Memory B cell (primary cell): ENCODE results near the gene ARHGEF7.

Experiments
- ATAC-seq: fragments of 150-1000 bp; cut with Tn5 transposase; 2 replicates; pipeline ENCODE4 v1.10.0; 2021; ENCODE audit warnings: low read depth, mild to moderate bottlenecking, moderate library complexity
- DNase-seq, 2 donors: peaks; one replicate each; pipeline ENCODE4 v3.0.0; 2022; ENCODE audit warnings: low spot score in 2 of 2
- H3K27ac Mint-ChIP-seq: one replicate; pipeline ENCODE4 v1.8.0; 2022; ENCODE audit warnings: mild to moderate bottlenecking, moderate library complexity, mixed read lengths
- H3K27me3 Mint-ChIP-seq: one replicate; pipeline ENCODE4 v1.8.0; 2022; ENCODE audit warnings: mixed read lengths
- H3K36me3 Mint-ChIP-seq: one replicate; pipeline ENCODE4 v1.8.0; 2022; ENCODE audit warnings: mild to moderate bottlenecking, mixed read lengths
- H3K4me1 Mint-ChIP-seq: one replicate; pipeline ENCODE4 v1.8.0; 2022; ENCODE audit warnings: mixed read lengths
- H3K4me3 Mint-ChIP-seq: one replicate; pipeline ENCODE4 v1.8.0; 2022; ENCODE audit warnings: mild to moderate bottlenecking, moderate library complexity, mixed read lengths
- H3K9me3 Mint-ChIP-seq: one replicate; pipeline ENCODE4 v1.8.0; 2022; ENCODE audit warnings: mixed read lengths

Gene ARHGEF7

DNA sequence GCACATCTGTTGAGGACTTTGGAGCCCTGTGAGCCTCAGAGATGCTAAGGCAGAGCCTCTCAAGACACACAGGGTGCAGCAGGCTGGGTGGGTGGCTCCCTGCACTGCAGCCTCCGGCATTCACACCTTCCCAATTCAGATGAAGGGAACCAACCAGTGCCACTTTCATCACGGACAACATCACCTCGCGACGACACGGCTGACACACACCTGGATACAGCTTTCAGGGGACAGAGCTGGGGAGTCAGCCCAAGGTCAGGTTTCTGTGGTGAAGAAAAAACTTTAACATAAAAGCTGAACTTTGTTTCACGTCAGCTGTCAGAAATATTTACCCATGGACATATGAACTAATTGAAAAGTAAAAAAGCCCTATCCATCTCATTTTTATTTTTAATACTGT lies 24.9 kb upstream of the ARHGEF7 start:
- no peak overlapping the region for H3K27ac Mint-ChIP-seq
- no peak for DNase-seq
- H3K4me3 Mint-ChIP-seq = no peak overlapping the region
- ATAC-seq = no peak
- no peaks in the 10 kb centered on the region for H3K9me3 Mint-ChIP-seq
- peaks cover 10% of the 10 kb centered on the region for H3K27me3 Mint-ChIP-seq
- H3K4me1 Mint-ChIP-seq = no peaks in the 10 kb centered on the region
- H3K36me3 Mint-ChIP-seq = no peaks in the 10 kb centered on the region

DNA sequence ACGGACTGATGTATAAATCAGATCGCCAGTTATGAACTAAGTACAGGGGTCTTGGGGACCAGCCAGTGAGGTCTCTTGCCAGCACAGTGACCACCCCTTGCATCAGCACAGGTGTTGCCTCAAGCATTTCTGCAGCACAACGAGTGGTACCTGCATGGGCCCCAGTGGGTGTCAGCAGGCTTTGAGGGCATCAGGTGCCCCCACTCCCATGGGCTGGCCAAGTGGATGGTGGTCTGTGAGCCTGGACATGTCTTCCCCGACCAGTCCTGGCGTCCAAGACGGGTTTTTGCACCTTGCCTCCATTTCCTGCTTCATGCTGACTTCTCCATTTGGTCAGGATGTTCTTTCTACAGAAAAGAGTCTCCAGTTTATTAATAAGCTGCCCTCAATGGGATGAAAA lies 22.4 kb upstream of the ARHGEF7 start:
- Mint-ChIP-seq H3K4me1 (no peaks in the 10 kb centered on the region), H3K4me3 (no peak overlapping the region), H3K27me3 (peaks cover 15% of the 10 kb centered on the region), H3K9me3 (no peaks in the 10 kb centered on the region), H3K36me3 (no peaks in the 10 kb centered on the region), H3K27ac (no peak overlapping the region)
- DNase-seq = no peak
- no peak for ATAC-seq

DNA sequence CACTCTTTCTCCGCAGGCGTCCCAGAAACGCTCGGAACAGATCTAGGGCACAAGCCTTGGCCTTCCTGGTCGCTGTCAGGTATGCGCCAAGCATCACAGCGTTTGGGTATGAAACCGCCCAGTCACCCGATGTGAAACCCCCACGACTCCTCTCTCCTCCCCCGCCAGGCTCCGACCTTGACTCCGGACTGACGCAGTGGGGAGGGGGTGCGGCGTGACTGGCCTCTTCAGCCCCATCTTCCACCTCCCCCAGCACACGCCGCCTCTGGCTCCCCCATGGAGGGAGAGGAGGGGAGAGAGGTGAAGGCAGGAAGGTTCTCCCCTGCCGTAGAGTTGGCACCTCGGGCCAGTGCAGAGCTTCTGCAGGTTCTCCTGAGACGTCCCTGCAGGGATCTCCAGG lies 22.0 kb upstream of the ARHGEF7 start:
- Mint-ChIP-seq H3K27me3 (peaks cover 17% of the 10 kb centered on the region), H3K27ac (no peak overlapping the region), H3K4me1 (no peaks in the 10 kb centered on the region), H3K4me3 (no peak overlapping the region), H3K36me3 (no peaks in the 10 kb centered on the region), H3K9me3 (no peaks in the 10 kb centered on the region)
- ATAC-seq (no peak), DNase-seq (no peak)

DNA sequence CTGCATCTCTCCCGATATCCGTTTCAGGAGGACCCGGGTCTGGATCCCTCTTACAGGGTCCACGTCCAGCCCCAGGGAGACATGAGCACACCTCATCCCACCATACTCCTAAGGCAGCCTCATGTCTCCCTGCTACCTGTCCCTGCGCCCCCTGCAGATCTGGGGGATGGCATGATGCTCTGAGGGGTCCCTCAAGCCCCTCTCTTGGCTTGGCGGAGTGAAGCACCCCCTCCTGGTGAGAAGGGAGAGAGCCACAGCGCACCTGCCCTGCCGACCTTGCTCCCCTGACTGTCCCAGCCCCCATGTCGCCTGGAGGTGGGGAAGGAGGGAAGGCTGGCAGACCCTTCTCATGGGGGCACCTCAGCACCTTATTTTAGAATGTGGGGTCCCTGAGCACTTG lies 21.5 kb upstream of the ARHGEF7 start:
- H3K4me3 Mint-ChIP-seq = no peak overlapping the region
- ATAC-seq = no peak
- peaks cover 17% of the 10 kb centered on the region for H3K27me3 Mint-ChIP-seq

DNA sequence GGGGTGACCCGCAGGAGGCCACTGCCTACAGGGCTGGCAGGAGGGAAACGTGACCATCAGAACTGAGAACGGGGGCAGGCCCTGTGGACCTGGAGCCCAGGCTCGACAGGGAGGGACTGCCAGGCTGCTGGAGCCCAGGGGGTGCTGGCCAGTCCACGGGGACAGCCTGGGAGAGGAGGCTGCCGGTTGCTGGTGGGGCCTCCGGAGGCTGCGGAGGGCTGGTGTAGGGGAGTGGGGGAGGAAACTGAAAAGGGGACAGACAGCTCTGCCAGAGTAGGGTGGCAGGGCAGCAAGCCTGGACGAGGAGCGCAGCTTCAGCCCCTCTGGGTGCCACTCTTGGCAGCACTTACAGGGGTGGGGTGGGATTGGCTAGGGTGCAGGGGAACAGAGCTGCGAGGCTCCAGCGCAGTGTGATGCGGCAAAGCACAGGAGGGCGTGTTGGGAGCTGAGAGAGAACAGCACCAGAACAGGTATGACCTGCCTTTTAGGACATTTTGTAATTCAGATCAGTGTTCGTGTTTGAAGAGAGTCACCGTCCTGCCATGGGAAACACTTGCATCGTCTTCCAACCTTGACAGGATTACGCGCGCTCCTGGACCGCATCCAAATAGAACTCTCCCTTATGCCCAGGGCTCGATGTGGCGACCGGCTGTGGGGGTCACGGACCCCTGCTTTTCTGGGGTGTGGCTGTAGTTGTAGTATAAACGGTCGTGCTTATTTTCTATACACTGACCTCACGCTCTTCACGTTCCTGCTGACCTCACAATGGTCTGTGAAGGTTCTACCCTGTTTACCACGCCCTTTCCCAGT lies 19.9 kb upstream of the ARHGEF7 start:
- no peaks in the 10 kb centered on the region for H3K9me3 Mint-ChIP-seq
- ATAC-seq (no peak), DNase-seq (no peak)
- no peaks in the 10 kb centered on the region for H3K4me1 Mint-ChIP-seq
- H3K27me3 Mint-ChIP-seq = peaks cover 27% of the 10 kb centered on the region
- no peak overlapping the region for H3K27ac Mint-ChIP-seq
- no peaks in the 10 kb centered on the region for H3K36me3 Mint-ChIP-seq
- no peak overlapping the region for H3K4me3 Mint-ChIP-seq

More for the DNA sequence above, 21.5 kb upstream of the ARHGEF7 start:
- no peak overlapping the region for H3K27ac Mint-ChIP-seq
- no peaks in the 10 kb centered on the region for H3K36me3 Mint-ChIP-seq
- no peaks in the 10 kb centered on the region for H3K9me3 Mint-ChIP-seq
- no peaks in the 10 kb centered on the region for H3K4me1 Mint-ChIP-seq
- DNase-seq = no peak

DNA sequence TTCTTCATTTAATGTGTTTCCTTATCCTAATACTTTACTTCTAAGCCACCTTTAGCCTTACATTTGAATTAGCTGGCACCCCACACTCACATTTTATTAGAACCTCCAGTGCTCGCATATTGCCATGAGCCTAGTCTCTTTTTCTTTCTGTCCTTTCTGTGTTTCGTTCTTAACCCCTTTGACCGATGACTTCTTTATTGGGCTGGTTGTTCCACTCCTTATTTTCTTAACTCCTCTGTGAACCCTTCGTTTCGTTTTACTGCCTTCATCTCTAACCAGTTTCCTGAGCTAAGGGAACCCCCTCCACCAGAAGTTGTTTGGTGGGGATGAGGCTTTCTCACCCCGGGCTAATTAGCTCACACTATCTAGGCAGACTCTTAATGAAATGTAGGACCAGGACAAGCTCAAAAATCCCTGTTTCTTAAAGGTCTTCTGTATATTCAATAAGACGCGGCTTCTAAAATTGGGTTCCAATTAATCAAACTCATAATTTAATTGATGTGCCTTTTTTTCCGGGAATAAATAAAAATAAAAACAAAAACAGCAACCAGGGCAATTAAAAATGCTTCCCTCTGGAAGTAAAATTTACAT lies 19.1 kb upstream of the ARHGEF7 start:
- H3K36me3 Mint-ChIP-seq = no peaks in the 10 kb centered on the region
- H3K4me3 Mint-ChIP-seq = no peak overlapping the region
- H3K27me3 Mint-ChIP-seq = peaks cover 27% of the 10 kb centered on the region
- H3K27ac Mint-ChIP-seq = no peak overlapping the region
- no peaks in the 10 kb centered on the region for H3K4me1 Mint-ChIP-seq
- no peaks in the 10 kb centered on the region for H3K9me3 Mint-ChIP-seq
- DNase-seq = no peak
- ATAC-seq = no peak

DNA sequence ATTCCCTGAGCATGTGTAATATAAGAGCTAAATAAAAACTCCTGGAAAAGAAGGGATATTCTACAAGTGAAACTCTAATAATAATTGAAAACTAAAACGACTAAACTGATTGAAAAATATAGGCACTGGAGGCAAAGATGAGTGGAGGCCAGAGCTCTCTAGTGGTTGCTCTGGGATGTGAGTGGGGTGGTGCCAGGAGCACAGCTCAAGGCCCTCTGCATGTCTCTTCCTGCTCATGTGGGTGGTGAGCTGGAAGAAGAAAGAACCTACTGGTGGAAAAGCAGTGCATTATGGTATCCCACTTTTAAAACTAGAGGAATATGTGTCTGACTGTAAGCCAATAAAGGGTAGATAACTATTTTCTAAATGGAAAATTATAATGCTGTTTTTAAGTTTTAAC lies 15.8 kb upstream of the ARHGEF7 start:
- Mint-ChIP-seq H3K9me3 (peaks cover 13% of the 10 kb centered on the region), H3K4me3 (no peak overlapping the region), H3K27me3 (peaks cover 40% of the 10 kb centered on the region), H3K27ac (no peak overlapping the region), H3K36me3 (peaks cover 9% of the 10 kb centered on the region), H3K4me1 (no peaks in the 10 kb centered on the region)
- ATAC-seq = no peak
- DNase-seq = no peak

DNA sequence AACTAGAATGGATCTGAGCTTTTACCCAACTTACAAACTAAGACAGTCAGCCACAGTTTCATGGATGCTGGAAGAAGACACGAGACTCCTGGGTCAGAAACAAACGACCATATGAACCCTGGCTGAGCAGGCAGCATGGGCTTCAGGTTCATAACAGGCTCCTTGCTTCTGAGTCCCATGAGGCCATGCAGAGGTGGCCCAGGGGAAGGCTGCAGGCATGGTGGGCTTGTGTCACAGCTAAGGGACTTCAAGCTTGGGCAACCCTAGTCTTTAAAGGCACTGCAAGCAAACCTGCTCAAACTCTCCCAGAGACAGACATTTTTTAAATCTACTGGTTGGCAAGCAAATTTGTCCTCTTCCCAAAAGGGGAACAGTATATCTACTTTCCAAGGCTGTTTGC lies 5.1 kb upstream of the ARHGEF7 start:
- DNase-seq (no peak), ATAC-seq (no peak)
- H3K4me1 Mint-ChIP-seq = peaks cover 7% of the 10 kb centered on the region
- H3K27ac Mint-ChIP-seq = no peak overlapping the region
- no peak overlapping the region for H3K4me3 Mint-ChIP-seq
- peaks cover 5% of the 10 kb centered on the region for H3K9me3 Mint-ChIP-seq
- peaks cover 3% of the 10 kb centered on the region for H3K36me3 Mint-ChIP-seq
- peaks cover 31% of the 10 kb centered on the region for H3K27me3 Mint-ChIP-seq

DNA sequence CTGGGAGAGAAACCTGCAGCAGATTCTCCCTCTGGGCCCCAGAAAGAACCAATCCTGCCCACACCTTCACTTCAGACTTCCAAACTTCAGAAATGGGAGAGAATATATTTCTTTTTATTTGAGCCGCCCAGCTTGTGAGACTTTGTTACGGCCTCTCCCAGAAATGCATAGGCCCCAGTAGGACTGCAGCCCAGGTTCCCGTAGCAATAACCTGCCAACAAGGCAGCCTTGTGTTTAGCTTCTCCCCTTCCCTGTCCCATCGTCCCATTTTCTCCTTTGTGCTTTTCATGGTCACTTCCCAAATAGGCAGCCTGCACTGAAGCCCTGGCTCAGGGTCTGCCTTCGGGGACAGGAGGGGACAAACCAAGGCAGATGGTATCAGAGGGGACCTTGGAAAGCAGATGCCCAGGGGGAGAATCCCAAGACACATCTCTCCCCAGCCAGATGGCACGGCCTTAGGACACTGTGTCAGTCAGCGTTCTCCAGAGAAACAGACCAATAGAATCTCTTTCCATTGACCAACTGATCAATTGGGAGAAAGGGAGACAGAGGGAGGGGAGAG lies 3.7 kb upstream of the ARHGEF7 start:
- no peak overlapping the region for H3K27ac Mint-ChIP-seq
- peaks cover 11% of the 10 kb centered on the region for H3K4me1 Mint-ChIP-seq
- no peak overlapping the region for H3K4me3 Mint-ChIP-seq
- peaks cover 5% of the 10 kb centered on the region for H3K9me3 Mint-ChIP-seq
- H3K27me3 Mint-ChIP-seq = peaks cover 23% of the 10 kb centered on the region
- DNase-seq = no peak
- ATAC-seq = no peak
- H3K36me3 Mint-ChIP-seq = no peaks in the 10 kb centered on the region

DNA sequence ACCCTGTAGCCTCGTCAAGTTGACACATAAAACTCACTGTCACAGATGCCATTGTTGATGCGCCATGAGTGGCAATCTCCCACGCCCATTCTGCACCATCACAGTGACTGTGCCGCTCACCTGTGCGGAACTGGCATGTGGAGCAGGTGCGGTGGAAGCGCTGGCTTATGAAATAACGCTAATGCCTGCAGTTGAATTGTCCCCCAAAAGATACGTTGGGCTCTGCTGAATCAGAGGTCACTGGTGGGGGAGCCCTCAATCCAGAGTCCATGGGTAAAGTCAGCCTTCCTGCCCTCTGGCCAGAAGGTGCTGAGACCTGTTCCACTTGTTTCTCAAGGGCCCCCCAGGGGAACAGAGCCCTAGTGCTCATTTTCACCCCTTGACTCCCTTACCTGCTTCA lies 2.9 kb upstream of the ARHGEF7 start:
- Mint-ChIP-seq H3K27ac (no peak overlapping the region), H3K36me3 (no peaks in the 10 kb centered on the region)
- DNase-seq = no peak

DNA sequence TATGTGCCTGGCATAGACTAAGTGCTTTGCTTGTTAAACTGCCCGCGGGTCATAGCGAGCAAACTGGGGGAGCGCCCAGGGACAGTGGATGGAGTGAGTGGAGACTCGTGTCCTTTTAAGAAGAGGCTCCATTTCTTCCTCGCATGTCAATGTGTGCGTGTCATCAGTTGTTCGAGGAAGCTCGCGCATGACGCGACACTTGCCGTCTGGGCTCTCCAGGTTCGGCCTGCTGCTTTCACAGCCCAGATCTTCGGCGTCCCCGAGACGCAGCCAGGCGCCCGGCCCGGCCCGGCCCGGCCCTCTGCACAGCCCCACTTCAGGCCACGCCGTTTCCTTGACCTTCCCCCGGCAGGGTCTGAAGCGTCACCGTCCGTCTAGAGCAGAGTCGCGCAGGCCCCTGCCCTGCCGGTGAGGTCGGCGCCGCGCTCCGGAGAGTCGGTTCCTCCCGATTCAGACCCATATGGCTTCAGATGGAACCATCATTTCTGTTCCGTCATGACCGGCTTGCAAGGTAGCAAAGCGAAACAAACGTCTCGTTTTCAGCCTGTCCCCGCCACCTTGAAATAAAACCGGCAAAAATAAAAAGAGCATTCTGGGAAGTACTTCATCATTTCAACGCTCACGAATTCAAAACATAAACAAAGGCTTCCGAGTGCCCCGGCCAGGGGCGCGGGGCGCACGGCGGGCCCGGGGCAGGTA lies 599 bp upstream of the ARHGEF7 start:
- no peak overlapping the region for H3K27ac Mint-ChIP-seq
- H3K4me1 Mint-ChIP-seq = peaks cover 11% of the 10 kb centered on the region
- peaks cover 23% of the 10 kb centered on the region for H3K27me3 Mint-ChIP-seq
- ATAC-seq (peak; percentile 63), DNase-seq (peak; percentile 13 to 46)
- no peaks in the 10 kb centered on the region for H3K9me3 Mint-ChIP-seq
- H3K4me3 Mint-ChIP-seq = peak overlapping the region; percentile 87
- H3K36me3 Mint-ChIP-seq = no peaks in the 10 kb centered on the region

More for the DNA sequence above, 2.9 kb upstream of the ARHGEF7 start:
- Mint-ChIP-seq H3K27me3 (peaks cover 20% of the 10 kb centered on the region), H3K4me1 (peaks cover 11% of the 10 kb centered on the region), H3K4me3 (no peak overlapping the region), H3K9me3 (peaks cover 4% of the 10 kb centered on the region)
- no peak for ATAC-seq

DNA sequence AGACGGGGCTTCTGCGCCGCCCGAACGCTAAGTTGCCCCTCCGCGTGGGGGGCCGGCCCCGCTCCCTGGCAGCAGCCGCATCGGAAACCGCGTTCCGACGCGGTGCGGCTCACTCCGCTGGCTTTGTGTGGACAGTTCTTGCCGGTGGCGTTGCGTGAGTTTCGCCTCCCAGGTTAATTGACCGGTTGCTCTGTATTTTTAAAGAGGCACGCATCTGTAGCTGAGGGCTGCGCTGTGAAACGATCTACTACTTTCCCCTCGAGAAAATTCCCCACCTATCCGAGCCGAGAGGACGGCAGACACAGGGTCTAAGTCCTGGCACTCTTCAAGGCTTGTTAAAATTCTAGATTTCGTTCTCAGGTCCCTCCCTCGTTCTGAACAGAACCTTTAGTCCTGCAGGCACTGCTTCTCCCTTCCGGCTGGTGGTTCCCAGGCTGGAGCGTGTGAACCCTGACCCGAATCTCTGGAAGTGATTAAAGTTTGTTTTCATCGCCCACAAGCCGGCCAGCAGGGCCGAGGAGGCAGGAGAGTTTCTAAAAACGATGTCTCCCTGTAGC lies 933 bp downstream of the ARHGEF7 start:
- Mint-ChIP-seq H3K36me3 (no peaks in the 10 kb centered on the region), H3K27me3 (peaks cover 23% of the 10 kb centered on the region), H3K27ac (no peak overlapping the region), H3K4me1 (peaks cover 11% of the 10 kb centered on the region), H3K4me3 (peak overlapping the region; percentile 80), H3K9me3 (no peaks in the 10 kb centered on the region)
- no peak for DNase-seq
- ATAC-seq = no peak

DNA sequence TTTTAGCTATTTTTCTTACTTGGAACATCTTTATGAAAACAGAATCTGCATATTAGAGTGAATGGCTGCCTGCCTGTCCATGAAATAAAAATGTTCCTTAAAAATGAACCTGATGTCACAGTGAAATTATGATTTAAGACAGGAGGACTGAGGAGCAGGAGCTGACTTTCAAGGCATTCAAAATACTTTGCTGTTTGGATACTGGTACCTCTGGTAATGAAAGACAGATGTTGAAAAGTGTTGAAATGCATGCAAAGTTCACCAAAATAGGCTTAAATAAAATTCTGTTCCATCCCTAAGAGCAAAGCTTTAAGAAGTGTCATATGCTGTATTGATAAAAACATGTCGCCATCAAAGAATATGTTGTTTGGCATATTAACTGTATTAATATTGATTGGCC lies 1.7 kb downstream of the ARHGEF7 start:
- H3K4me3 Mint-ChIP-seq = no peak overlapping the region
- peaks cover 11% of the 10 kb centered on the region for H3K4me1 Mint-ChIP-seq
- H3K36me3 Mint-ChIP-seq = no peaks in the 10 kb centered on the region
- peaks cover 18% of the 10 kb centered on the region for H3K27me3 Mint-ChIP-seq
- DNase-seq = no peak
- ATAC-seq = no peak
- no peak overlapping the region for H3K27ac Mint-ChIP-seq
- no peaks in the 10 kb centered on the region for H3K9me3 Mint-ChIP-seq

DNA sequence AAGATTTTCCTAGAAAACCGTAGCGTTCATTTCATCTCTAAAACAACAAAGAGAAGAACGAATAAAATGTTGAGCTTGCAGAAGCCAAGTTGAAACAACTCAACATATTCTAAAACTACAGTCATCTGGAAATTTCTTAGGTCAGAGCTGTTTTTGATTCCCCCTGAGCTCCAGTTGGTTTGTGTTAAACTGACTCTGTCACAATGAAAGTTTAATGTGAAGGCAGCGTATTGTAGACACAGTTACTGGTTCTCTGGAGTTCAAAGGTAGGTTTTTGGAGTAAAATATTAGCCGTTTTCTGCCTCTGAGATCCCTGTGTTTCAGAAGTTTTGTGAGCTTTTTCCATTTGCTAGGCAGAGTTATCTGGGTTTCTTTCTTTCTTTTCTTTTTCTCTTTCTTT lies 2.2 kb downstream of the ARHGEF7 start:
- H3K4me1 Mint-ChIP-seq = peaks cover 11% of the 10 kb centered on the region
- ATAC-seq (no peak), DNase-seq (no peak)
- peaks cover 18% of the 10 kb centered on the region for H3K27me3 Mint-ChIP-seq
- no peaks in the 10 kb centered on the region for H3K36me3 Mint-ChIP-seq
- H3K9me3 Mint-ChIP-seq = no peaks in the 10 kb centered on the region
- H3K27ac Mint-ChIP-seq = no peak overlapping the region
- H3K4me3 Mint-ChIP-seq = no peak overlapping the region
